Subcutaneous adipose tissue (tissue), 4 donors: Measurements from ENCODE around the gene FAM83D. TPM values are rescaled to one million over a fixed set of nuclear protein-coding genes. Genes with fewer than 3 reads are reported as not detected.

Experiments
- CTCF ChIP-seq: fragments of 450-650 bp; IDR thresholded peaks from one replicate; pipeline ENCODE4 v1.5.1; 2016; ENCODE audit warnings: low read depth, mild to moderate bottlenecking, control low read depth, antibody characterized with exemption, moderate library complexity
- total RNA-seq, 4 donors: library from RNA; depleted of rRNA; stranded (reverse); fragments of >200 nt; gene quantifications; one replicate each; pipeline ENCODE4 v1.1.0, GENCODE V29; 2016

The FAM83D gene
- total RNA-seq, 4 donors from 2014 or later: 0.57 to 1.8 (median 1.1) TPM

DNA sequence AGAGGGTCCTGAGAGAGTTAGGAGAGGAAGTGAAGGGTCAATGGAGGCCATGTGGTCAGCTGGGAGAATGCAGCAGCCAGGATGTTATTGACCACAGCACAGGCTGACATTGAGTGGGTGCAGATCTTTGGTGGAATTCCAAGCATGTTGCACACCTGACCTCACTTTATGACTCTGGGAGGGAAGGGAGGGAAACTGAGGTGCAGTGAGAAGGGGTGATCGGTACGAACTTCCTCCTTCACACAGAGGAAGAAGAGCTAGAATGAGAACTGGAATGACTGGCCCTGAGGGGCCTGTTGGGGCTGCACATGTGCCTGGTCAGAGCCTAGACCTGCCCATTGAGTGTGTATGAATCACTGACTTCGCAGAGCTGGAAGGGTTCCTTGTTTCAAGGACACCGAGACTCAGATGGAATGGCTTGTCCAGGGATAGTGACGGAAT, 9.8 kb downstream of the FAM83D start:
- TF ChIP-seq CTCF: no peak

DNA sequence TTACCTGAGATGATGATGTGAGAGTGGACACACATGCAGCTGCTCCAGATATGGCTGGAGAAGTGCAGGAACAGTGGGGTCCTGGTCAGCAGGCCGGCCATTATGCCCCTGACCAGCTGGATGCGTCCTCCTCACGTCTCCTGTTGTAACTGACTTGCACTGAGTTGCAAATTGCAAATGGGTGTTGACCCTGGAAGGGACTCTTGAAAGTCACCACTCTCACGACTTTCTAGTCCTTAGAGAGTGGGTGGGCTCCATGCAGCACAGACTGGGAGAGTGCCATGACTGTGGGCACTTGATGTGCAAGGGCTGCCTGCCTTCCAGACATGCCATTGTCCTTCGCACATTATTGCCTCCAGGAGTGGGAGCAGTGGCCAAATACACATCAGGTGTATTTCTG, 10.8 kb downstream of the FAM83D start:
- no peak for TF ChIP-seq CTCF

- no peak for TF ChIP-seq CTCF
These were observed 11.8 kb downstream of the FAM83D start for GRCh38 chr20:38937978-38938473.

DNA sequence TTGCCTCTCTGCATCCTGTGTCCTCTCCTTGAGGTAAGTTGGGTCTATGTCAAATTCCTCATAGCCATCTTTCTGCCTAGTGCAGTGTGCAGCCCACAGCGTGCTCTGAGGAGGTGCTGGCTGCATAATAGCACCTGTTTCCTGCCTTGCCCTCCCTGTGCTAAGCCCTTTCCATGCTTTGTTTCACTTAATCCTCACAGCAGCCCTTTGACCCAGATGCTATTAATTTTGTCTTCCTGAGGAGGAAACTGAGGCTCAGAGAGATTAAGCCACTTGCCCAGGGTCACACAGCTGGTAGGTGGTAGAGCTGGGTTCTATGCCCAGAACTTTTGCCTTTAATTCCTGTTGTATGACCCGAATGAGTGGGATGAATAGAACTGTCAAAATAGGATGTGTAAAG, 13.5 kb downstream of the FAM83D start:
- no peak for TF ChIP-seq CTCF

GRCh38 chr20:38940644-38941043, 14.4 kb downstream of the FAM83D start:
- no peak for TF ChIP-seq CTCF

- no peak for TF ChIP-seq CTCF
These were observed 15.6 kb downstream of the FAM83D start for GRCh38 chr20:38941726-38942389.

GRCh38 chr20:38945012-38945411, 18.8 kb downstream of the FAM83D start:
- no peak for TF ChIP-seq CTCF
